Activated T-helper 17 cell treated with anti-CD3 and anti-CD28 coated beads, Interleukin-2, amount 50 U/mL, for 72 hours (primary cell): ENCODE measurements around the gene INO80E. TPM values are rescaled to one million over a fixed set of nuclear protein-coding genes. Genes with fewer than 3 reads are reported as not detected.

Source experiments
- ATAC-seq: fragments of 150-1000 bp; cut with Tn5 transposase; replicated peaks from 2 replicates; pipeline ENCODE4 v1.10.0; 2021; ENCODE audit warnings: mild to moderate bottlenecking, moderate library complexity
- H3K27ac Mint-ChIP-seq: one replicate; pipeline ENCODE4 v1.8.0; 2022; ENCODE audit warnings: mixed read lengths
- H3K27me3 Mint-ChIP-seq: one replicate; pipeline ENCODE4 v1.8.0; 2022; ENCODE audit warnings: mixed read lengths
- H3K36me3 Mint-ChIP-seq: one replicate; pipeline ENCODE4 v1.8.0; 2022; ENCODE audit warnings: low read depth, mild to moderate bottlenecking, mixed read lengths
- H3K4me1 Mint-ChIP-seq: one replicate; pipeline ENCODE4 v1.8.0; 2022; ENCODE audit warnings: mixed read lengths
- H3K4me3 Mint-ChIP-seq: one replicate; pipeline ENCODE4 v1.8.0; 2022; ENCODE audit warnings: mild to moderate bottlenecking, mixed read lengths
- H3K9me3 Mint-ChIP-seq: one replicate; pipeline ENCODE4 v1.8.0; 2022; ENCODE audit warnings: mixed read lengths
- total RNA-seq, 2 donors: library from RNA; stranded (reverse); gene quantifications; one replicate each; pipeline ENCODE4 v1.2.3, GENCODE V29; 2022

INO80E gene
- total RNA-seq, 2 donors from 2014 or later, result 77.9 to 116 TPM

GRCh38 chr16:29994600-29995323, 1.3 kb upstream of the INO80E start:
- Mint-ChIP-seq H3K36me3 (peaks cover 81% of the 10 kb centered on the region), H3K27me3 (no peaks in the 10 kb centered on the region), H3K9me3 (no peaks in the 10 kb centered on the region), H3K27ac (peak overlapping the region; percentile 95), H3K4me1 (peaks cover 24% of the 10 kb centered on the region), H3K4me3 (peak overlapping the region; percentile 97)
- peak; percentile 38 for ATAC-seq

DNA sequence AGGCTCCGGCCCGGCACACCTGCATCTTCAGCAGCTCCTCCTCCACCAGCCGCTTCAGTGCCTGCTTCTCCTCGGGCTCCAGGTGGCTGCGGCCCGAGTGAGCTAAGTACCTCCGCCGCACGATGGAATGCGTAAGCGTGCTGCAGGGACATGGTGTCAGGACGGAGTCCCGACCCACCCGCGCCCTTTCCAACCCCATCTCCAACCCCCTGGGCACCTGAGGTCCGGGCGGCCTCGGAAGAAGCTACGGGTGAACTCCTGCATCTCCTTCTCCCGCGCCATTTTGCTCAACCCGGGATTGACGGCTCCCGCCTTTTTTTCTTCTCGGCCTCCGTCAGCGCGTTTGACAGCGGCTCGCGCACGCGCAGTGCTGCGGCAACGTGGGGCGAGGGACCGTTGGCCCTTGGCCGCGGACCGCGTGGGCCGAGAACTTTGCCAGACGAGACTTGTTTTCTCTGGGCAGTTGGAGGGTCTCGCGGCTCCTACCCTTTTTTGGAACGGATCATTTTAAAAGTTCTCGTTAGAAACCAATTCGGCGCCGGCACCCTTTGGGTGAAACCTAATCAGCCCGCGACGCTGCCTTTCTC, 624 bp upstream of the INO80E start, which contains the start of gene HIRIP3:
Gene HIRIP3 (minus strand): TSS at position 294 of the 587 bp plus-strand sequence. CDS start 12 bp downstream, at position 282.
- Mint-ChIP-seq H3K9me3 (no peaks in the 10 kb centered on the region), H3K27me3 (no peaks in the 10 kb centered on the region), H3K4me1 (peaks cover 24% of the 10 kb centered on the region), H3K27ac (peak within 1 kb of the TSS; percentile 95), H3K4me3 (peak within 1 kb of the TSS; percentile 97), H3K36me3 (peaks cover 81% of the 10 kb centered on the region)
- ATAC-seq, result peak; percentile 69

- H3K4me1 Mint-ChIP-seq, result peaks cover 26% of the 10 kb centered on the region
- H3K4me3 Mint-ChIP-seq, result peak overlapping the region; percentile 97
- peak overlapping the region; percentile 95 for H3K27ac Mint-ChIP-seq
- H3K27me3 Mint-ChIP-seq, result no peaks in the 10 kb centered on the region
- H3K36me3 Mint-ChIP-seq, result peaks cover 84% of the 10 kb centered on the region
- no peak for ATAC-seq
- H3K9me3 Mint-ChIP-seq, result no peaks in the 10 kb centered on the region
Measured at GRCh38 chr16:29996766-29997250, 767 bp downstream of the INO80E start.

DNA sequence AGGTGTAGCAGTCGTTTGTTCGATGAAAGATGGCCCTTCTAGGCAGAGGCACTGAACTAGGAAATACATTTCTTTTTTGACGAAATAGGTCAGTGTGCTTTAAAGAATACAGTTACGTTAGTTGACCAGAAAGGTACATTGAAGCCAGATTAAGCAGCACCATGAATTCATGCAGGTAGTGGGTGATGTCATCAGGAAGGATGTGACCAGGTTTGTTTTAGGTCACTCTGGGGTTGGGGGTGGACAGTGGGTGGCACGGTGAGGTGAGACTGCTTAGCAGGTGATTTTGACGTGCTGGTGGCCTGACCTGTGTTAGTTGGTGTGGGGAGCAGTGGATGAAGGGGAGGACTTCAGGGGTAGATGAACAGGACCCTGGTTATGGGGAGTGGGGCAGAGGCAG, 3.6 kb downstream of the INO80E start:
- Mint-ChIP-seq H3K27me3 (no peaks in the 10 kb centered on the region), H3K9me3 (no peaks in the 10 kb centered on the region), H3K4me3 (no peak overlapping the region), H3K27ac (peak overlapping the region; percentile 52), H3K4me1 (peaks cover 22% of the 10 kb centered on the region), H3K36me3 (peaks cover 81% of the 10 kb centered on the region)
- ATAC-seq, result no peak

GRCh38 chr16:30000735-30001631, 4.9 kb downstream of the INO80E start:
- Mint-ChIP-seq H3K4me3 (no peak overlapping the region), H3K27ac (no peak overlapping the region), H3K4me1 (peaks cover 20% of the 10 kb centered on the region), H3K27me3 (no peaks in the 10 kb centered on the region), H3K36me3 (peaks cover 69% of the 10 kb centered on the region), H3K9me3 (no peaks in the 10 kb centered on the region)
- ATAC-seq, result no peak

- ATAC-seq, result no peak
- Mint-ChIP-seq H3K4me3 (no peak overlapping the region), H3K27me3 (no peaks in the 10 kb centered on the region), H3K4me1 (peaks cover 15% of the 10 kb centered on the region), H3K27ac (peak overlapping the region; percentile 64), H3K9me3 (no peaks in the 10 kb centered on the region), H3K36me3 (peaks cover 51% of the 10 kb centered on the region)
Measured at GRCh38 chr16:30002614-30003346, 6.7 kb downstream of the INO80E start.

DNA sequence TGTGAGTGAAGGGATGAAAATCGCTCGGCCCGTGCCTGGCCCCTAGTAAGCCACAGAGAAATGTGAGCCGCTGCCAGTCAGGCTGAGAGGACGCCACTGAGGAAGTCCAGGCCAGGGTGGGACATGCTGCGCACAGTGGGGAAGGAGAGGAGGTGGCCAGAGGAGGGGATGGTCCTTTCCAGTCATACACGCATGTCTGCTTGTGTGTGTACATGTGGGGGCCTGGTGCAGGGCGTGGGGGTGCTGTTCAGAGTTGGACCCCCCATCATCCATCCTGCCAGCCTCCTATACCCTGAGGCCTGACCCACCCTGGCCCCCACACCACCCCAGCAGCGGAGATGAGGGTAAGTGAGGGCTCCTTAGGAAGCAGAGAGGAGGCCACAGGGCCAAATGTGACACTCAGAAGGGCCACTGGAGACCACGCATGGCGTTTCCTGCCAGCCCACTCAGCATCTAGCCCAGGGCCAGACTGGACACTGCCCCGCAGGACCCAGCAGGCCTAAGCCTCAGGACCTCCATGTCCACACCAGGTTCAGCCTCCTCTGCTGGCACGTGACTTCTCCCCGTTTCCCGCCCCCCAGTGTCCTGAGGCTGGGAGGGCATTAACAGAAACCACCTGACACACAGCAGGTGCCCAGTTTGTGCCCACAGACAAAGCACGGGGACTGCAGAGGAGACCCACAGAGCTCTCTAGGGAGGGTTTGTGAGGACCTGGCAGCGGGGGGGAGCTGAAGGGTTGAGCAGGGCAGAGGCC, 7.8 kb downstream of the INO80E start:
- peaks cover 15% of the 10 kb centered on the region for H3K4me1 Mint-ChIP-seq
- H3K27ac Mint-ChIP-seq, result no peak overlapping the region
- no peaks in the 10 kb centered on the region for H3K9me3 Mint-ChIP-seq
- no peak overlapping the region for H3K4me3 Mint-ChIP-seq
- peaks cover 40% of the 10 kb centered on the region for H3K36me3 Mint-ChIP-seq
- ATAC-seq, result no peak
- H3K27me3 Mint-ChIP-seq, result peaks cover 3% of the 10 kb centered on the region

- Mint-ChIP-seq H3K27ac (no peak overlapping the region), H3K4me1 (peaks cover 11% of the 10 kb centered on the region), H3K27me3 (peaks cover 8% of the 10 kb centered on the region), H3K9me3 (no peaks in the 10 kb centered on the region), H3K4me3 (no peak overlapping the region), H3K36me3 (peaks cover 35% of the 10 kb centered on the region)
- ATAC-seq, result no peak
Measured at GRCh38 chr16:30004424-30004776, 8.4 kb downstream of the INO80E start.

DNA sequence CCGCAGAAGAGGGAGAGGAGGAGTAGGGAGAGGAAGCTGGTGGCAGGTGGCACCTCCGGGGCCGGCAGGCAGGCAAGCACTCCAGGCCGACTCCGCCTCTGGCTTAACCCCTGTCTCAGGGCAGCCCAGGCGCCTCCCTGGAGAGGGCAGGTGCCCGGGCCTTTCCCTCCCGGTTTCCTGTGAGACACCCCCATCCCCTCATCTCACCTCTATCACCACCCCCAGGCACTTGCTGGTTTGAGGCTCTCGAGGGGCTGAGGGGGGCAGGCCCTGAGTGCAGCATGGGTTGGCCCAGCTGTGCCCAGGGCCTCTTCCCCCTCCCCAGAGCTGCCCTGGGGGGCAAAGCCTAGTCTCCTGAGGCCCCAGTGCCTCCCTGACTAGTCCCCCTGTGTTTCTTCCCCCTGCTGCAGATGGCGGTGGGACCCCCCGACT, 8.8 kb downstream of the INO80E start:
- Mint-ChIP-seq H3K4me3 (no peak overlapping the region), H3K27me3 (peaks cover 10% of the 10 kb centered on the region), H3K4me1 (peaks cover 6% of the 10 kb centered on the region), H3K36me3 (peaks cover 30% of the 10 kb centered on the region), H3K9me3 (no peaks in the 10 kb centered on the region), H3K27ac (no peak overlapping the region)
- ATAC-seq, result no peak

- Mint-ChIP-seq H3K4me3 (no peak overlapping the region), H3K9me3 (no peaks in the 10 kb centered on the region), H3K36me3 (peaks cover 24% of the 10 kb centered on the region), H3K27ac (no peak overlapping the region), H3K4me1 (peaks cover 6% of the 10 kb centered on the region), H3K27me3 (peaks cover 12% of the 10 kb centered on the region)
- peak; percentile 61 for ATAC-seq
Measured at GRCh38 chr16:30005341-30006094, 9.5 kb downstream of the INO80E start.

DNA sequence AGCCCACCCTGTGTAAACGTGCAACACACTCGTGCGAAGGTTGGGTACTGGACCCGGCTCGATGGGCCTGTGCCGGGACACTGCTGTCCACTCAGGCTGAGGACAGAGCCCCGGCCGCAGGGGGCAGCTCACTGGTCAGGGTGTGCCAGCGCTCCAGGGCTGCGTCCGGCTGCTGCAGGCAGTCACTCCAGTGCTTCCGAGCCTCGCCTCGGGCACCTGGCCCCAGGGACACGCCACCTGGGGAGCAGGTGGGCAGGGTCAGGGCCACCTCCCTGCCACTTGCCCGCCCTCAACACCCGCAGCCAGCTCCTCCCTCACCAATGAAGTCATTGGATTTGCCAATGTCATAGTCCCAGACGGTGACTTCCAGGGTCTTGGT, 10.0 kb downstream of the INO80E start:
- Mint-ChIP-seq H3K27ac (no peak overlapping the region), H3K36me3 (peaks cover 22% of the 10 kb centered on the region), H3K9me3 (no peaks in the 10 kb centered on the region), H3K4me1 (peaks cover 6% of the 10 kb centered on the region), H3K27me3 (peaks cover 13% of the 10 kb centered on the region), H3K4me3 (no peak overlapping the region)
- no peak for ATAC-seq

- no peak for ATAC-seq
- Mint-ChIP-seq H3K27me3 (peaks cover 14% of the 10 kb centered on the region), H3K27ac (no peak overlapping the region), H3K4me3 (no peak overlapping the region), H3K9me3 (no peaks in the 10 kb centered on the region), H3K4me1 (peaks cover 6% of the 10 kb centered on the region), H3K36me3 (peaks cover 19% of the 10 kb centered on the region)
Measured at GRCh38 chr16:30006659-30007377, 10.8 kb downstream of the INO80E start.
